DND-41 (cell line): ENCODE measurements around the gene PLEKHG5.

Experiments used
- ATAC-seq: fragments of 200-7000 bp; cut with Tn5 transposase; 3 replicates; pipeline ENCODE4 v1.9.1; 2021; ENCODE audit warnings: low read depth; ENCODE audit not compliant: insufficient read depth
- DNase-seq: peaks from one replicate; pipeline ENCODE4 v3.0.0-alpha.2; 2020
- H2AFZ ChIP-seq: 2 replicates; pipeline ENCODE4 v1.6.0; 2012; ENCODE audit warnings: low read depth, low read length
- H3K27ac ChIP-seq: 2 replicates; pipeline ENCODE4 v1.5.1; 2012; ENCODE audit warnings: low read length, inconsistent platforms
- H3K27me3 ChIP-seq: fragments of 200-600 bp; sonication (generic); 2 replicates; pipeline ENCODE4 v1.6.0; 2012; ENCODE audit warnings: low read length, mild to moderate bottlenecking, inconsistent platforms; ENCODE audit not compliant: insufficient read depth, poor library complexity
- H3K36me3 ChIP-seq: 2 replicates; pipeline ENCODE4 v1.5.1; 2012; ENCODE audit warnings: low read length, inconsistent platforms; ENCODE audit not compliant: insufficient read depth
- H3K4me1 ChIP-seq: 2 replicates; pipeline ENCODE4 v1.5.1; 2012; ENCODE audit warnings: mild to moderate bottlenecking, low read length; ENCODE audit not compliant: insufficient read depth
- H3K4me2 ChIP-seq: 2 replicates; pipeline ENCODE4 v1.6.0; 2012; ENCODE audit warnings: mild to moderate bottlenecking, moderate library complexity, low read length, inconsistent platforms; ENCODE audit not compliant: insufficient read depth
- H3K4me3 ChIP-seq, 2 experiments: fragments of 200-600 bp in 1 of 2; shearing (Covaris generic) in 1 of 2; 2 replicates each; pipeline ENCODE4 v1.5.1; 2012 to 2016; ENCODE audit warnings: inconsistent platforms in 2 of 2, low read length in 2 of 2, mild to moderate bottlenecking in 2 of 2, low read depth in 1 of 2, moderate library complexity in 1 of 2
- H3K79me2 ChIP-seq: 2 replicates; pipeline ENCODE4 v1.6.0; 2012; ENCODE audit warnings: low read length, inconsistent platforms; ENCODE audit not compliant: insufficient read depth
- H3K9ac ChIP-seq: 2 replicates; pipeline ENCODE4 v1.6.0; 2012; ENCODE audit warnings: low read depth, mild to moderate bottlenecking, inconsistent platforms, low read length, moderate library complexity
- H3K9me3 ChIP-seq: 2 replicates; pipeline ENCODE4 v1.5.1; 2012; ENCODE audit warnings: low read length, moderate library complexity, mild to moderate bottlenecking, inconsistent platforms; ENCODE audit not compliant: insufficient read depth, severe bottlenecking
- H4K20me1 ChIP-seq: 2 replicates; pipeline ENCODE4 v1.6.0; 2012; ENCODE audit warnings: low read length; ENCODE audit not compliant: insufficient read depth
- EZH2 ChIP-seq: IDR thresholded peaks from 3 replicates; pipeline ENCODE4 v1.6.1; 2012; ENCODE audit warnings: borderline replicate concordance, low read depth, mild to moderate bottlenecking, moderate library complexity, low read length, inconsistent platforms; ENCODE audit not compliant: severe bottlenecking
- TF ChIP-seq, protein P1 (sequence below): IDR thresholded peaks from 2 replicates; pipeline ENCODE4 v1.5.1; 2012; ENCODE audit warnings: borderline replicate concordance, low read length, moderate library complexity, mild to moderate bottlenecking; ENCODE audit not compliant: poor library complexity, severe bottlenecking; ENCODE audit errors: extremely low read depth

PLEKHG5 gene

GRCh38 chr1:6467224-6467623, 24.2 kb downstream of the PLEKHG5 start:
- H3K79me2 ChIP-seq, result no peaks in the 10 kb centered on the region
- DNase-seq (no peak), ATAC-seq (no peak)
- H3K27me3 ChIP-seq, result peaks cover 13% of the 10 kb centered on the region
- no peaks in the 10 kb centered on the region for H3K4me1 ChIP-seq
- H3K27ac ChIP-seq, result no peak overlapping the region
- no peaks in the 10 kb centered on the region for H3K9me3 ChIP-seq
- peaks cover 4% of the 10 kb centered on the region; the same call in 1 of the 2 replicates for H4K20me1 ChIP-seq
- TF ChIP-seq EZH2, result no peak
- TF ChIP-seq, protein P1, sequence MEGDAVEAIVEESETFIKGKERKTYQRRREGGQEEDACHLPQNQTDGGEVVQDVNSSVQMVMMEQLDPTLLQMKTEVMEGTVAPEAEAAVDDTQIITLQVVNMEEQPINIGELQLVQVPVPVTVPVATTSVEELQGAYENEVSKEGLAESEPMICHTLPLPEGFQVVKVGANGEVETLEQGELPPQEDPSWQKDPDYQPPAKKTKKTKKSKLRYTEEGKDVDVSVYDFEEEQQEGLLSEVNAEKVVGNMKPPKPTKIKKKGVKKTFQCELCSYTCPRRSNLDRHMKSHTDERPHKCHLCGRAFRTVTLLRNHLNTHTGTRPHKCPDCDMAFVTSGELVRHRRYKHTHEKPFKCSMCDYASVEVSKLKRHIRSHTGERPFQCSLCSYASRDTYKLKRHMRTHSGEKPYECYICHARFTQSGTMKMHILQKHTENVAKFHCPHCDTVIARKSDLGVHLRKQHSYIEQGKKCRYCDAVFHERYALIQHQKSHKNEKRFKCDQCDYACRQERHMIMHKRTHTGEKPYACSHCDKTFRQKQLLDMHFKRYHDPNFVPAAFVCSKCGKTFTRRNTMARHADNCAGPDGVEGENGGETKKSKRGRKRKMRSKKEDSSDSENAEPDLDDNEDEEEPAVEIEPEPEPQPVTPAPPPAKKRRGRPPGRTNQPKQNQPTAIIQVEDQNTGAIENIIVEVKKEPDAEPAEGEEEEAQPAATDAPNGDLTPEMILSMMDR, result no peak
- H2AFZ ChIP-seq, result no peak overlapping the region
- H3K9ac ChIP-seq, result no peak overlapping the region
- H3K36me3 ChIP-seq, result no peaks in the 10 kb centered on the region
- no peak overlapping the region for H3K4me3 ChIP-seq
- no peak overlapping the region for H3K4me2 ChIP-seq

GRCh38 chr1:6466751-6467150, 24.7 kb downstream of the PLEKHG5 start:
- Histone ChIP-seq H4K20me1 (peaks cover 4% of the 10 kb centered on the region; the same call in 1 of the 2 replicates), H3K9me3 (no peaks in the 10 kb centered on the region), H3K27ac (no peak overlapping the region), H3K36me3 (no peaks in the 10 kb centered on the region), H3K4me3 (no peak overlapping the region), H3K27me3 (peaks cover 13% of the 10 kb centered on the region), H2AFZ (no peak overlapping the region), H3K4me1 (no peaks in the 10 kb centered on the region), H3K9ac (no peak overlapping the region), H3K4me2 (no peak overlapping the region), H3K79me2 (no peaks in the 10 kb centered on the region)
- ATAC-seq, result no peak
- no peak for TF ChIP-seq EZH2
- TF ChIP-seq, protein P1, result no peak
- no peak for DNase-seq

GRCh38 chr1:6466023-6466422, 25.4 kb downstream of the PLEKHG5 start, which contains the start of gene TNFRSF25:
TSS of gene TNFRSF25 (minus strand) at chr1:6466173. CDS start at chr1:6466107, 66 bp downstream.
- TF ChIP-seq, protein P1, result no peak
- no peak for TF ChIP-seq EZH2
- H2AFZ ChIP-seq, result no peak within 1 kb of the TSS
- peak; percentile 68 for ATAC-seq
- H3K79me2 ChIP-seq, result no peaks in the 10 kb centered on the region
- H3K9ac ChIP-seq, result no peak within 1 kb of the TSS
- H3K4me2 ChIP-seq, result no peak within 1 kb of the TSS
- peaks cover 4% of the 10 kb centered on the region; the same call in 1 of the 2 replicates for H4K20me1 ChIP-seq
- H3K4me3 ChIP-seq, result no peak within 1 kb of the TSS
- H3K36me3 ChIP-seq, result no peaks in the 10 kb centered on the region
- peaks cover 3% of the 10 kb centered on the region for H3K4me1 ChIP-seq
- no peak within 1 kb of the TSS for H3K27ac ChIP-seq
- no peak for DNase-seq
- peaks cover 13% of the 10 kb centered on the region for H3K27me3 ChIP-seq
- no peaks in the 10 kb centered on the region for H3K9me3 ChIP-seq

- peaks cover 8% of the 10 kb centered on the region for H3K4me1 ChIP-seq
- ATAC-seq (peak; percentile 33), DNase-seq (peak; percentile 23)
- no peak overlapping the region for H3K27ac ChIP-seq
- H3K79me2 ChIP-seq, result no peaks in the 10 kb centered on the region
- peaks cover 13% of the 10 kb centered on the region for H3K27me3 ChIP-seq
- no peaks in the 10 kb centered on the region for H3K9me3 ChIP-seq
- no peak overlapping the region for H3K4me2 ChIP-seq
- peaks cover 4% of the 10 kb centered on the region; the same call in 1 of the 2 replicates for H4K20me1 ChIP-seq
- no peak overlapping the region for H3K4me3 ChIP-seq
- no peak overlapping the region for H3K9ac ChIP-seq
- no peak for TF ChIP-seq EZH2
- TF ChIP-seq, protein P1, result no peak
- H2AFZ ChIP-seq, result no peak overlapping the region
- H3K36me3 ChIP-seq, result no peaks in the 10 kb centered on the region
These were observed 25.9 kb downstream of the PLEKHG5 start for GRCh38 chr1:6465461-6466005.
